H1 (cell line): ENCODE measurements around the gene ITGB4. TPM values are rescaled to one million over a fixed set of nuclear protein-coding genes. Genes with fewer than 3 reads are reported as not detected.

Experiments used
- BCL11A ChIP-seq, 2 experiments: IDR thresholded peaks; one replicate each; pipeline ENCODE4 v1.6.1; 2011; ENCODE audit warnings: low read depth in 2 of 2, low read length in 2 of 2, mild to moderate bottlenecking in 2 of 2
- GABPA ChIP-seq: IDR thresholded peaks from 2 replicates; pipeline ENCODE4 v1.6.1; 2011; ENCODE audit warnings: mild to moderate bottlenecking, low read length, moderate library complexity, borderline replicate concordance; ENCODE audit not compliant: insufficient read depth
- MAX ChIP-seq: IDR thresholded peaks from 2 replicates; pipeline ENCODE4 v1.6.1; 2012; ENCODE audit warnings: inconsistent platforms
- RAD21 ChIP-seq, 2 experiments: IDR thresholded peaks in 1 of 2; conservative IDR thresholded peaks in 1 of 2; 2 replicates each; pipeline ENCODE4 v1.6.1; 2011; ENCODE audit warnings: low read depth in 2 of 2, low read length in 2 of 2, improper control_type of control experiment in 1 of 2, inconsistent platforms in 1 of 2, mild to moderate bottlenecking in 1 of 2, moderate library complexity in 1 of 2
- RXRA ChIP-seq: IDR thresholded peaks from 2 replicates; pipeline ENCODE4 v1.6.1; 2011; ENCODE audit warnings: low read depth, mild to moderate bottlenecking, low read length, moderate library complexity; ENCODE audit not compliant: insufficient read depth
- polyA plus RNA-seq, 7 experiments: library from polyadenylated mRNA; depleted of rRNA in 3 of 7; stranded (reverse) in 5 of 7; unstranded in 2 of 7; fragments of >200 nt in 5 of 7; fragments of 200-250 nt in 2 of 7; gene quantifications; 1 replicate in 5 of 7; 2 replicates in 1 of 7; 4 replicates in 1 of 7; pipeline versions ENCODE4 v1.2.1 to v1.2.3, GENCODE V29; 2011 to 2013; ENCODE audit warnings: missing spikeins in 2 of 7, mixed read lengths in 2 of 7
- total RNA-seq: library from RNA; stranded (reverse); fragmentation: NEBNext Ultra II Directional; extraction: Animal tissue kit (Norgen Biotek cat#: 25700); gene quantifications from 2 replicates; pipeline ENCODE4 v1.2.1, GENCODE V29; 2021

ITGB4 gene
- total and polyA plus RNA-seq, 2 of the 8 experiments (the other 6 are each of a cell fraction or from before 2014, with no cell fraction given) = 5.2 to 5.6 TPM

GRCh38 chr17:75748706-75749105 is 27.4 kb downstream of the ITGB4 start (continued):
- no peak for TF ChIP-seq MAX
- no peak for TF ChIP-seq RXRA
- no peak for TF ChIP-seq BCL11A (IDR thresholded peaks at IDR 0.05; ENCODE audit: low read depth in 2 of 2, low read length in 2 of 2)
- no peak for TF ChIP-seq RAD21 (IDR thresholded peaks at IDR 0.05 in 1 of 2, conservative IDR thresholded peaks at IDR 0.05 in 1 of 2; ENCODE audit: low read depth in 2 of 2, low read length in 2 of 2)
- TF ChIP-seq GABPA = no peak
